A673 (cell line): Measurements from ENCODE around the gene GLCCI1. TPM values are rescaled to one million over a fixed set of nuclear protein-coding genes. Genes with fewer than 3 reads are reported as not detected.
A peak's percentile ranks its signal among the peaks of the same experiment; 100 is the strongest.

Experiments used
- BruUV-seq: library from RNA; stranded (reverse); fragments of 400-500 nt; replicated peaks from 2 replicates; lab custom pipeline; 2021; lab: Mats Ljungman, UMichigan
- CTCF ChIA-PET: fragments of 300-600 bp; sonication (Branson Sonifier 250); formaldehyde crosslinking; loops from one replicate; lab custom pipeline; 2022; ENCODE audit warnings: antibody characterized with exemption; lab: Charles Lee
- POLR2A ChIA-PET: fragments of 300-600 bp; sonication (Branson Sonifier 250); formaldehyde crosslinking; loops from one replicate; lab custom pipeline; 2022; ENCODE audit warnings: antibody characterized with exemption; ENCODE audit not compliant: low non-redundant PET; lab: Charles Lee
- DNase-seq: peaks from one replicate; pipeline ENCODE4 v3.0.0-alpha.2; 2015; ENCODE audit warnings: low spot score
- H3K27ac ChIP-seq: fragments of 200-600 bp; sonication (generic); 2 replicates; pipeline ENCODE4 v1.5.1; 2016; ENCODE audit warnings: mixed run types, low read depth, mild to moderate bottlenecking, mixed read lengths, antibody characterized with exemption, low read length; ENCODE audit not compliant: poor library complexity, severe bottlenecking
- H3K27me3 ChIP-seq: fragments of 200-600 bp; sonication (generic); replicated peaks from 2 replicates; pipeline ENCODE4 v1.6.1; 2017; ENCODE audit warnings: mixed run types, low read depth, mild to moderate bottlenecking, mixed read lengths, antibody characterized with exemption, low read length; ENCODE audit not compliant: insufficient read depth, poor library complexity
- H3K36me3 ChIP-seq: fragments of 200-600 bp; sonication (generic); 2 replicates; pipeline ENCODE4 v1.6.1; 2016; ENCODE audit warnings: mixed run types, mild to moderate bottlenecking, mixed read lengths, antibody characterized with exemption, low read length; ENCODE audit not compliant: insufficient read depth, poor library complexity, severe bottlenecking
- H3K4me1 ChIP-seq: fragments of 200-600 bp; sonication (generic); 2 replicates; pipeline ENCODE4 v1.6.1; 2017; ENCODE audit warnings: mixed run types, mild to moderate bottlenecking, mixed read lengths, antibody characterized with exemption, low read length; ENCODE audit not compliant: insufficient read depth, poor library complexity, severe bottlenecking
- H3K4me3 ChIP-seq: fragments of 200-600 bp; sonication (generic); 2 replicates; pipeline ENCODE4 v1.5.1; 2016; ENCODE audit warnings: low read depth, mixed run types, mild to moderate bottlenecking, mixed read lengths, low read length; ENCODE audit not compliant: poor library complexity, severe bottlenecking
- H3K9me3 ChIP-seq: fragments of 200-600 bp; sonication (generic); 2 replicates; pipeline ENCODE4 v1.6.1; 2016; ENCODE audit warnings: mixed run types, low read depth, mild to moderate bottlenecking, mixed read lengths, antibody characterized with exemption, low read length; ENCODE audit not compliant: poor library complexity, severe bottlenecking
- EZH2 ChIP-seq: fragments of 200-600 bp; sonication (generic); IDR thresholded peaks from 2 replicates; pipeline ENCODE4 v1.6.1; 2017; ENCODE audit warnings: borderline replicate concordance, low read depth, mild to moderate bottlenecking, mixed read lengths, antibody characterized with exemption, low read length; ENCODE audit not compliant: poor library complexity, severe bottlenecking
- intact Hi-C: fragments of 100-400 bp; cut with micrococcal nuclease; formaldehyde crosslinking; loops from one replicate; pipeline ENCODE4 v1.10.0; 2022; ENCODE audit not compliant: unreplicated experiment
- total RNA-seq: library from RNA; stranded (reverse); gene quantifications from 2 replicates; pipeline ENCODE4 v1.2.3, GENCODE V29; 2021
- TF ChIP-seq, protein P1 (sequence below): fragments of 300-800, 200-600 bp; sonication (generic); conservative IDR thresholded peaks from 2 replicates; pipeline ENCODE4 v1.5.1; 2017; ENCODE audit warnings: low read depth, mild to moderate bottlenecking, antibody characterized with exemption, low read length, moderate library complexity, mixed read lengths

GLCCI1 gene
- total RNA-seq, 1 experiment from 2014 or later, result 6.9 TPM

GRCh38 chr7:7978860-7979259, 10.3 kb downstream of the GLCCI1 start:
- H3K36me3 ChIP-seq, result no peaks in the 10 kb centered on the region
- POLR2A ChIA-PET, result no interaction called here
- CTCF ChIA-PET, result no interaction called here
- no peak overlapping the region for H3K4me3 ChIP-seq
- peak; percentile 3 for DNase-seq
- no peak overlapping the region for H3K27ac ChIP-seq
- H3K27me3 ChIP-seq, result no peaks in the 10 kb centered on the region
- H3K9me3 ChIP-seq, result no peaks in the 10 kb centered on the region
- TF ChIP-seq, protein P1, sequence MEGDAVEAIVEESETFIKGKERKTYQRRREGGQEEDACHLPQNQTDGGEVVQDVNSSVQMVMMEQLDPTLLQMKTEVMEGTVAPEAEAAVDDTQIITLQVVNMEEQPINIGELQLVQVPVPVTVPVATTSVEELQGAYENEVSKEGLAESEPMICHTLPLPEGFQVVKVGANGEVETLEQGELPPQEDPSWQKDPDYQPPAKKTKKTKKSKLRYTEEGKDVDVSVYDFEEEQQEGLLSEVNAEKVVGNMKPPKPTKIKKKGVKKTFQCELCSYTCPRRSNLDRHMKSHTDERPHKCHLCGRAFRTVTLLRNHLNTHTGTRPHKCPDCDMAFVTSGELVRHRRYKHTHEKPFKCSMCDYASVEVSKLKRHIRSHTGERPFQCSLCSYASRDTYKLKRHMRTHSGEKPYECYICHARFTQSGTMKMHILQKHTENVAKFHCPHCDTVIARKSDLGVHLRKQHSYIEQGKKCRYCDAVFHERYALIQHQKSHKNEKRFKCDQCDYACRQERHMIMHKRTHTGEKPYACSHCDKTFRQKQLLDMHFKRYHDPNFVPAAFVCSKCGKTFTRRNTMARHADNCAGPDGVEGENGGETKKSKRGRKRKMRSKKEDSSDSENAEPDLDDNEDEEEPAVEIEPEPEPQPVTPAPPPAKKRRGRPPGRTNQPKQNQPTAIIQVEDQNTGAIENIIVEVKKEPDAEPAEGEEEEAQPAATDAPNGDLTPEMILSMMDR, result no peak
- no peak for TF ChIP-seq EZH2
- no peaks in the 10 kb centered on the region for H3K4me1 ChIP-seq
- no TSS peak for BruUV-seq
- intact Hi-C loops, result no loop called here

DNA sequence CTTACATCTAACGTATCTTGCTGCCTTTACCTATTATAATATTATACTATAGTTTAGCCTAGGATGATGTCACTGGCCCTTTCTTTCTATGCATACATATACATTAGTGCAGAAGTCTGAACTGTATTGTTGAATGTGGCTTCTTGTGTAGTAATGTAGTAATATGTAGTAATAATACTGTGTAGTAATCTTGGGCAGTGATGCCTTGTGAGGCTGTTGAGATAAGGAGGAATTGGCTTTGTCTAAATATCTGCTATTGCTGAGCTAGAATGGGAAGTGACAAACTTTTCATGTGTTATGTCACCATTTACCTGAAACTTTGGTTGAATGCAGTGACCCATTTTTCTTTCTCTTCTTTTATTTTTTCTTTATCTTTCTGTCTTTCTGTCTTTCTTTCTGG, 11.0 kb downstream of the GLCCI1 start:
- intact Hi-C loops, result no loop called here
- POLR2A ChIA-PET, result no interaction called here
- Histone ChIP-seq H3K27ac (no peak overlapping the region), H3K4me3 (no peak overlapping the region), H3K9me3 (no peaks in the 10 kb centered on the region), H3K27me3 (no peaks in the 10 kb centered on the region), H3K4me1 (no peaks in the 10 kb centered on the region), H3K36me3 (no peaks in the 10 kb centered on the region)
- DNase-seq, result no peak
- TF ChIP-seq, protein P1, result no peak
- no peak for TF ChIP-seq EZH2
- CTCF ChIA-PET, result no interaction called here
- BruUV-seq, result no TSS peak

- CTCF ChIA-PET, result no interaction called here
- no peak overlapping the region for H3K4me3 ChIP-seq
- TF ChIP-seq, protein P1, result no peak
- TF ChIP-seq EZH2, result no peak
Measured at GRCh38 chr7:7980134-7980533, 11.5 kb downstream of the GLCCI1 start.

More at GRCh38 chr7:7980134-7980533, 11.5 kb downstream of the GLCCI1 start:
- BruUV-seq, result no TSS peak
- no peaks in the 10 kb centered on the region for H3K9me3 ChIP-seq
- H3K4me1 ChIP-seq, result no peaks in the 10 kb centered on the region
- H3K27me3 ChIP-seq, result no peaks in the 10 kb centered on the region
- H3K27ac ChIP-seq, result no peak overlapping the region
- DNase-seq, result no peak
- intact Hi-C loops, result no loop called here
- POLR2A ChIA-PET, result no interaction called here
- H3K36me3 ChIP-seq, result no peaks in the 10 kb centered on the region
